Measurements from ENCODE around the gene CAPS2. TPM values are rescaled to one million over a fixed set of nuclear protein-coding genes. Genes with fewer than 3 reads are reported as not detected.

Gene CAPS2
- total RNA-seq, 2 experiments from 2014 or later: not detected

GRCh38 chr12:75288860-75289259 is 41.3 kb downstream of the CAPS2 start:
- no peak for TF ChIP-seq CTCF (conservative IDR thresholded peaks at IDR 0.05; ENCODE audit: low read length)
- no peak for TF ChIP-seq EZH2phosphoT487 (IDR thresholded peaks at IDR 0.05; ENCODE audit: borderline replicate concordance, low read depth, low read length)
- H3K9me2 ChIP-seq (ENCODE audit: insufficient read depth, low read length): no peaks in the 10 kb centered on the region
- intact Hi-C loops (cut with micrococcal nuclease; ENCODE audit: unreplicated experiment): no loop called here
- H3K4me3 ChIP-seq (ENCODE audit: low read depth, low read length, poor library complexity, severe bottlenecking): no peak overlapping the region
- POLR2A ChIA-PET: no interaction called here
- no peaks in the 10 kb centered on the region for H4K20me1 ChIP-seq (ENCODE audit: insufficient read depth, low read length)
- H3K4me2 ChIP-seq (ENCODE audit: low read length): no peak overlapping the region
- no peaks in the 10 kb centered on the region for H3K9me3 ChIP-seq (ENCODE audit: low read length)
- no peaks in the 10 kb centered on the region for H3K36me3 ChIP-seq (ENCODE audit: insufficient read depth, low read length)
- DNase-seq (ENCODE audit: low spot score): no peak
- H3K79me2 ChIP-seq (ENCODE audit: insufficient read depth, low read depth, low read length): no peaks in the 10 kb centered on the region
- no peak overlapping the region for H3K27ac ChIP-seq (ENCODE audit: low read depth, low read length, poor library complexity, severe bottlenecking)
- CTCF ChIA-PET (ENCODE audit: unreplicated experiment): no interaction called here
- no peaks in the 10 kb centered on the region for H3K4me1 ChIP-seq (ENCODE audit: insufficient read depth, low read length, poor library complexity, severe bottlenecking)
- no TSS peak for BruUV-seq (replicated peaks)
- H2AFZ ChIP-seq (ENCODE audit: low read length): no peak overlapping the region

GRCh38 chr12:75275702-75276101 is 54.4 kb downstream of the CAPS2 start:
- Histone ChIP-seq H3K9me2 (ENCODE audit: insufficient read depth, low read length) (no peaks in the 10 kb centered on the region), H3K36me3 (ENCODE audit: insufficient read depth, low read length) (no peaks in the 10 kb centered on the region), H2AFZ (ENCODE audit: low read length) (no peak overlapping the region), H3K27ac (ENCODE audit: low read depth, low read length, poor library complexity, severe bottlenecking) (no peak overlapping the region), H3K4me3 (ENCODE audit: low read depth, low read length, poor library complexity, severe bottlenecking) (no peak overlapping the region), H3K9me3 (ENCODE audit: low read length) (no peaks in the 10 kb centered on the region), H3K4me1 (ENCODE audit: insufficient read depth, low read length, poor library complexity, severe bottlenecking) (no peaks in the 10 kb centered on the region), H3K79me2 (ENCODE audit: insufficient read depth, low read depth, low read length) (no peaks in the 10 kb centered on the region), H3K4me2 (ENCODE audit: low read length) (no peak overlapping the region), H4K20me1 (ENCODE audit: insufficient read depth, low read length) (no peaks in the 10 kb centered on the region)
- ChIA-PET POLR2A (no interaction called here), CTCF (ENCODE audit: unreplicated experiment) (no interaction called here)
- TF ChIP-seq EZH2phosphoT487 (IDR thresholded peaks at IDR 0.05; ENCODE audit: borderline replicate concordance, low read depth, low read length) (no peak), CTCF (conservative IDR thresholded peaks at IDR 0.05; ENCODE audit: low read length) (no peak)
- intact Hi-C loops (cut with micrococcal nuclease; ENCODE audit: unreplicated experiment): no loop called here
- no TSS peak for BruUV-seq (replicated peaks)
- DNase-seq (ENCODE audit: low spot score): no peak

GRCh38 chr12:75271576-75271975 is 58.5 kb downstream of the CAPS2 start:
- H3K4me1 ChIP-seq (ENCODE audit: insufficient read depth, low read length, poor library complexity, severe bottlenecking): no peaks in the 10 kb centered on the region
- no peaks in the 10 kb centered on the region for H3K79me2 ChIP-seq (ENCODE audit: insufficient read depth, low read depth, low read length)
- H3K36me3 ChIP-seq (ENCODE audit: insufficient read depth, low read length): no peaks in the 10 kb centered on the region
- intact Hi-C loops (cut with micrococcal nuclease; ENCODE audit: unreplicated experiment): no loop called here
- no peak for DNase-seq (ENCODE audit: low spot score)
- no peaks in the 10 kb centered on the region for H4K20me1 ChIP-seq (ENCODE audit: insufficient read depth, low read length)
- CTCF ChIA-PET (ENCODE audit: unreplicated experiment): no interaction called here
- POLR2A ChIA-PET: no interaction called here
- no peak overlapping the region for H3K27ac ChIP-seq (ENCODE audit: low read depth, low read length, poor library complexity, severe bottlenecking)
- TF ChIP-seq CTCF (conservative IDR thresholded peaks at IDR 0.05; ENCODE audit: low read length) (no peak), EZH2phosphoT487 (IDR thresholded peaks at IDR 0.05; ENCODE audit: borderline replicate concordance, low read depth, low read length) (no peak)
- no peaks in the 10 kb centered on the region for H3K9me2 ChIP-seq (ENCODE audit: insufficient read depth, low read length)
- no peak overlapping the region for H2AFZ ChIP-seq (ENCODE audit: low read length)
- no peak overlapping the region for H3K4me3 ChIP-seq (ENCODE audit: low read depth, low read length, poor library complexity, severe bottlenecking)
- no peak overlapping the region for H3K4me2 ChIP-seq (ENCODE audit: low read length)
- BruUV-seq (replicated peaks): no TSS peak
- no peaks in the 10 kb centered on the region for H3K9me3 ChIP-seq (ENCODE audit: low read length)

Measured in OCI-LY7 (cell line).